ENCODE results near the gene CAMK2A.
A peak's percentile ranks its signal among the peaks of the same experiment; 100 is the strongest.

CAMK2A gene

GRCh38 chr5:150315245-150315644, 25.7 kb upstream of the CAMK2A start:
- no peak for DNase-seq (ENCODE audit: low spot score)

GRCh38 chr5:150313921-150314716, 24.5 kb upstream of the CAMK2A start:
- DNase-seq (ENCODE audit: low spot score), result no peak

GRCh38 chr5:150313501-150313900, 23.9 kb upstream of the CAMK2A start:
- DNase-seq (ENCODE audit: low spot score), result no peak

DNA sequence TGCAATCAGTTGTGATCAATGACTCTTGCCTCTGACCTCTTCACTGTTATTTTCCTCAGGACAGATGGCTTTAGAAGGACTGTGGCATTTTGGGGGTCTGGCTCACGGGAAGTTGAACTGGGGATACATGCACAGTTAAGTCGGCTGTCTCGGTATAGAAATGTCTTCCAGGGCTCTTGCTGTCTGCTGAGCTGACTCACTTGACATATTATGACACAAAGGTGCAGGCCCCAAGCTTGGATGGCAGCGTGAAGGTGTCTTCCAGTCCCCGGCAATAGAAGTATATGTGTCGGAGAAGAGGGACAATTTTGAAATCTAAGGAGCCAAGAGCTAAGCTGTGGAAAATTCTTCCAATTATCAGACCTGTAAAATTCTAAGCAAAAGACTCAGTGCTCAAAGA, 22.9 kb upstream of the CAMK2A start:
- DNase-seq (ENCODE audit: low spot score), result no peak

GRCh38 chr5:150311015-150311692, 21.6 kb upstream of the CAMK2A start:
- no peak for DNase-seq (ENCODE audit: low spot score)

DNA sequence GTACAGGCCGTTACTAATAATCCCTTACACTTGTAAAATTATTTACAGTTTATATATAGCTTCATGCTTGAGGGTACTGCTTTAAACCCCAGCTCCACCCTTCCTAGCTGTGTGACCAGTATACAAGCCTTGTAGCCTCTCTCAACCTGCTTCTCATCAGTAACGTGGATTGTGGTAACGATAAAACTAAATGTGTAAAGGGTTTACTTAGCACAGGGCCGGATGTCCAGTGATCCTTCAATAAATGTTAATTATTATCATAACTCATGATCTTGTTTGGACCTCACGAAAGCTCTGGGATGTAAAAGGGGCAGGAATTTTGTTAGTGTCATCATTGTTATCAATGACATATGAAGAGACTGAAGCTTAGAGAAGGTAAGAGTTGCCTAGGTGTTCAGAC, 20.7 kb upstream of the CAMK2A start:
- no peak for DNase-seq (ENCODE audit: low spot score)

GRCh38 chr5:150309886-150310239, 20.3 kb upstream of the CAMK2A start:
- DNase-seq (ENCODE audit: low spot score), result no peak

GRCh38 chr5:150309101-150309885, 19.7 kb upstream of the CAMK2A start:
- DNase-seq (ENCODE audit: low spot score), result no peak

DNA sequence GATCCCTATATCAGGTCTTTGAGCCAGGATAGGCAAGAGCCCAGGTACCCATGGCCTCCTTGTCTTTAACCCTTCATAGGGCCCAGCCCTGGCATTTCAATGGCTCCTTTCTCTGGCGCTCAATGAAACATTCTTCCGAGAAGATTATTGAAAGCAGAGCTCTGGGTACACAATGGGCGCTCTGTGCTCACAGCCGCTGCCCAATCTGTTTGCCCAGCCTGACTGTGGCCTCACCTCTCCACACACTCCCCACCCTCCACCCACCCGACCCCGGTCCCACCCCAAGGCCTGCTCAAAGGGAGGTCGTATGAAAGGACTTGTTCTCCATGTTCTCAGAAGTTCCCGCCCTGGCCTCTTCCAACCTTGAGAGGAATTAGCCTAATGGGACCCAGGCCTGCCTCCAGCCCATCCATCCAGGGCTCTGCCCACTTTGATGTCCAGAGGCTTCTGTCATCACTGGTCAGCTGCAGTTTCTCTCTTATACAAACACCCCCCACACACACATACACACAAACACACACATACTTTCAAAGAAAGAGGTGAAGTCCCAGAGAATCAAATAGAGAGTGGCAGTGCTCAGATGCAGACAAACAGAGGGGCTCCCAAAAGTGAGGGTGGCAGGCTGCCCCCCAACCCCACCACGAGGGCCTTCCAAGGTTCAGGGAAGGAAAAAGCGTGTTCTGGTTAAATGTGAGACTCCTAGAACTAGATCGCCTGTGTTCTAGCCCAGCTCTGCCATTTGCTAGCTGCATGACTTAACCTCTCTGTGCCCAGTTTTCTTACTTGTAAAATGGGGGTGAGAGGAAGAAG, 18.2 kb upstream of the CAMK2A start:
- peak; percentile 83 for DNase-seq (ENCODE audit: low spot score)

GRCh38 chr5:150306775-150307174, 17.2 kb upstream of the CAMK2A start:
- no peak for DNase-seq (ENCODE audit: low spot score)

DNA sequence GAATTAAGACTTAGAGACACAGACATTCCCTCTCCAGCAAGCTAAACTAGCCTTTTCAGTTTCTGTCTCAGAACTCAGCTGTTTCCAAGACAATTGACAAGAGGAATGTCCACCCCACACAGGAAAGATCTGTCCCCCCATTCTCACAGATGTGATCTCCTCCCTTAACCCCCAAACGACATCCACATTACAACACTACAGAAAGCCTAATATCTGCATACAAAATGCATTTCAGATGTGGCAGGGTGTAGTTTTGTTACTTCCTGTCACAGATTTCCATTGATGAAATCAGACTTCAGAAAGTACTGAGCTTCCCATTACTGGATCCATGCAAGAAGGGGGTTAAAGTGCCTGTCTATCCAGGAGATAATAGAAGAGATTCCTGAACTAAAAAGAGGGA, 16.0 kb upstream of the CAMK2A start:
- DNase-seq (ENCODE audit: low spot score), result no peak

- DNase-seq (ENCODE audit: low spot score), result no peak
These were observed 15.5 kb upstream of the CAMK2A start for GRCh38 chr5:150305095-150305494.

- DNase-seq (ENCODE audit: low spot score), result no peak
These were observed 15.0 kb upstream of the CAMK2A start for GRCh38 chr5:150304481-150305081.

DNA sequence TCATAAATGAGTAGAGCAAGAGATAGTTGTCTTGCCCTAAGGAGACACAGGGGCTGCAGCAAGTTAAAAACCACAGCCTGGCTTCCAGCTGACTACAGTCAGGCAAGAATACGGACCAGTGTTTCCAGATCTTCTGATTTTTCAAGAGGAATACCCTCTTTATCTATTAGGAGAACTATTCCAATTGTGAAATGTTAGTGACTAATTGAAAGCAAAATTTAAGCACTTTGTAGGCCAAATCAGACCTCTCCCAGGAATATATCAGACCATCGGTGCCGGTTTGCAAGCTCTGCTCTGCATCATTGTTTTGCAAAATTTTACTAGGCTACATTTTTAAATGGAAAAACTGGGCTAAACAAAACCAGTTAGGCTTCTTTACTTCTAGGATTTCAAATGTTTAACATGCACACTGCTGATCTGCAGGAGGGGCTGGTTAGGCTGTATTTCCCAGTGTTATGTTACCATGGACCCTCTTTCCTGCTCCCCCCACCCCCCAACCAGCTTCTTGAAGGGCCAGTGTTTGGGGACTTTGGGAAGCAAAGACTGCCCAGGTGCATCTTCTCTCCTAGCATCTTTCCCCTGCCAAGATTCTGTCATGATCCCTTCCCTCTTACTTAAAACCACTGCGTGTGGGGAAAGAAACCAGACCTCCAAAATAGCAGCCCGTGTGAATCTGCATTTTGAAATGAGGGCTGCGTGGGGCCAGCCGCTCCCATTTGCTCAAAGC, 14.2 kb upstream of the CAMK2A start:
- no peak for DNase-seq (ENCODE audit: low spot score)

DNA sequence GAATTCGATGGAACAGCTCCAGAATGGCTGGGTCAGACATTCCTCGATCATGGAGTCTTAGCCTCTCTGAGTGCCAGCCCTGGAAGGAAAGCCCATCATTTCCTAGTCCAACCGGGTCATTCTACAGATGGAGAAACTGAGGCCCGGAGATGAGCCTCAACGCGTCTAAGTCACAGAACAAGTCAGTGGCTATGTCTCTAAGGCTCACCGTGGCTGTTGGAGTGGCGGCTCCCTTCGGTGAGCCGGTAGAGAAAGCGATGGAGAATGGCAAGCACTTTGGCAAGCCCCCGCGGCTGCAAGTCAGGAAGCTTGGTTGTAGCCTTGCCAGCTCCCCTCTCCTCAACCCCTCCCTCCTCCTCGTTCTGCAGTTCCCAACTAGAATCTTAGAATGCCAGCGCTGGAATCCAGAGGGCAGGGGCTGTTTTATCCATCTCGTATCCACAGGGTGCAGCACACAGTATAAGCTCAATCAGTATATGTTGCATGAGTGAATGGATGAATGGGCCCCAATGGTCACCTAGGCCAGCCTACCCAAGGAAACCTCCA, 13.6 kb upstream of the CAMK2A start:
- no peak for DNase-seq (ENCODE audit: low spot score)

GRCh38 chr5:150302301-150303069, 12.9 kb upstream of the CAMK2A start, which contains the start of gene ARSI:
TSS of gene ARSI (minus strand) at chr5:150302905. CDS start at chr5:150302373, 532 bp downstream.
- DNase-seq (ENCODE audit: low spot score), result no peak

DNA sequence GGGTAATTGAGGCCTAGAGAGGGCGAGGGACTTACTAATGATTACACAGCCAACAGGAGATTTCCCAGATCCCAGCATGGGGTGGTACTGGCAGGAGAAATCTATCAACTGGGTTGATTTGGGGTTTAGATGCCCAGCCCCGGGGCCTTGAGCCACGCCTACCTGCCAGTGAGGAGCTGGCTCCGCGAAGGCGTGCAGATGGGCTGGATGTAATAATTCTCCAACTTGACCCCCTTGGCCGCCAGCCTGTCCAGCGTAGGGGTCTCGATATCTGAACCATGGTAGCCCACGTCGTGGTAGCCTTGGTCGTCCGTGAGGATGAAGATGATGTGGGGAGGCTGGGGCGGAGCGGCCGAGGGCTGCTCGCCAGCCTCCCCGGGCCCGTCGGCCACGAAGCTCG, 12.3 kb upstream of the CAMK2A start:
- DNase-seq (ENCODE audit: low spot score), result no peak

- DNase-seq (ENCODE audit: low spot score), result no peak
These were observed 11.6 kb upstream of the CAMK2A start for GRCh38 chr5:150301170-150301505.

DNA sequence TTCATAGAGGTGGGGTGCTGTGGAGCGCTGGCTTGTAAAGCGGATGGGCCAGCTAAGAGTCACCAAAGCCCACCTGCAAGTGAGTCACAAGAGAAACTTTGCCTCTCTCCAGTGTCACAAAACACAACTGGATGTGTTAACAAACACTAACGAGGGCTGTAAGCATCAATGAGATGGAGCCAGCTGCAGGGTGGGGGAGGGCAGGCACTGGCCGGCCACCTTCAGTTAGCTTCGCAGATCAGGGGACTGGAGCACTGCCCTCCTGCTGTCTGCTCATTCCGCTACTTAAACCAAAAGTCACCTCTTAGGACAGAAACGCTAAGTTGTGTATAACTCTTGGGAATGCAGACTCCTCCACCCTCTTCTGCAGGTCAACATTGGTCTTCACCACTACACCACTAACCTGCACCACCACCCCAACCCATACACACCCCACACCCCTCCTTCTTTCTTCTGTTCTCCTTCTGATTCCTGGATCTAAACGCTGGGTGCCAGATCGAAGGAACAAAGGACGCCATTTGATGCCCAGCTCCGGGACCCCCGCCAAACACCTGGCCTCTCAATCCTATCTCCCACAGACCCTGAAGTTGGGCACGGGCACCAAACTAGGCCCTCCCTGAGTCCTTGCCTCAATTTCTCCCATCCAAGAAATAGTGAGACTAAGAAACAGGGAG, 11.1 kb upstream of the CAMK2A start:
- no peak for DNase-seq (ENCODE audit: low spot score)
